HEK293T (cell line): ENCODE results near the gene SLC6A17.

Experiments
- ARNT ChIP-seq: fragments of 450-650 bp; IDR thresholded peaks from 2 replicates; pipeline ENCODE4 v1.6.1; 2017; ENCODE audit warnings: mild to moderate bottlenecking
- BHLHE40 ChIP-seq: fragments of 450-650 bp; IDR thresholded peaks from 2 replicates; pipeline ENCODE4 v1.6.1; 2016; ENCODE audit warnings: mild to moderate bottlenecking, moderate library complexity, borderline replicate concordance
- ELF4 ChIP-seq: fragments of 450-650 bp; IDR thresholded peaks from 2 replicates; pipeline ENCODE4 v1.6.1; 2017; ENCODE audit warnings: antibody characterized with exemption
- FOXA1 ChIP-seq: fragments of 450-650 bp; IDR thresholded peaks from 2 replicates; pipeline ENCODE4 v1.6.1; 2016; ENCODE audit warnings: mild to moderate bottlenecking
- L3MBTL2 ChIP-seq: fragments of 450-650 bp; conservative IDR thresholded peaks from 2 replicates; pipeline ENCODE4 v1.6.1; 2016; ENCODE audit warnings: mild to moderate bottlenecking
- LEF1 ChIP-seq: fragments of 450-650 bp; IDR thresholded peaks from 2 replicates; pipeline ENCODE4 v1.6.1; 2017; ENCODE audit warnings: mild to moderate bottlenecking, borderline replicate concordance
- SP1 ChIP-seq: fragments of 450-650 bp; IDR thresholded peaks from 2 replicates; pipeline ENCODE4 v1.6.1; 2017
- SUZ12 ChIP-seq: fragments of 450-650 bp; IDR thresholded peaks from 2 replicates; pipeline ENCODE4 v1.6.1; 2016; ENCODE audit warnings: mild to moderate bottlenecking
- TARDBP ChIP-seq: fragments of 450-650 bp; IDR thresholded peaks from 2 replicates; pipeline ENCODE4 v1.6.1; 2016

DNA sequence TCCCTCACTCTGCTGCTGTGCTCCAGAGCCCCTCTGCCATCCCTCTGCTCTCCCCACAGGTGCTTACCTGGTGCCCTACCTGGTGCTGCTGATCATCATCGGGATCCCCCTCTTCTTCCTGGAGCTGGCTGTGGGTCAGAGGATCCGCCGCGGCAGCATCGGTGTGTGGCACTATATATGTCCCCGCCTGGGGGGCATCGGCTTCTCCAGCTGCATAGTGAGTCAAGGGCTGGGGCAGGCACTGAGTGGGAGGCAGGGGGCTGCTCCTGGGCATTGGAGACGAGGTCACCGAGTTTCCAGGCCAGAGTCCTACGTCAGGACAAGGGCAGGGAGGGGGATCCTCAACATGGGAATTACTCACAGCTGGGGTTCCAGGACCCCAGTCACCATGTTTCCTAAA is 21.7 kb downstream of the SLC6A17 start:
- TF ChIP-seq ARNT = no peak
- TF ChIP-seq FOXA1 = no peak
- TF ChIP-seq ELF4 = no peak
- no peak for TF ChIP-seq SUZ12
- TF ChIP-seq SP1 = no peak
- no peak for TF ChIP-seq LEF1
- no peak for TF ChIP-seq L3MBTL2
- no peak for TF ChIP-seq TARDBP
- TF ChIP-seq BHLHE40 = no peak
